ACC112 (cell line): ENCODE measurements around the gene NFIA.

Experiments used
- H2AFZ ChIP-seq: fragments of 200-600 bp; sonication (generic); one replicate; pipeline ENCODE4 v1.6.0; 2017; ENCODE audit warnings: antibody characterized with exemption, low read length; ENCODE audit not compliant: unreplicated experiment
- H3K27ac ChIP-seq: fragments of 200-600 bp; sonication (generic); 2 replicates; pipeline ENCODE4 v1.5.1; 2014; ENCODE audit warnings: low read depth, mild to moderate bottlenecking, antibody characterized with exemption, low read length, moderate library complexity
- H3K27me3 ChIP-seq: fragments of 200-600 bp; sonication (generic); 2 replicates; pipeline ENCODE4 v1.6.1; 2014; ENCODE audit warnings: mild to moderate bottlenecking, antibody characterized with exemption, low read length, moderate library complexity, mixed read lengths; ENCODE audit not compliant: insufficient read depth
- H3K36me3 ChIP-seq: fragments of 200-600 bp; sonication (generic); 2 replicates; pipeline ENCODE4 v1.6.1; 2016; ENCODE audit warnings: mild to moderate bottlenecking, antibody characterized with exemption, low read length, moderate library complexity, mixed read lengths; ENCODE audit not compliant: insufficient read depth
- H3K4me1 ChIP-seq: fragments of 200-600 bp; sonication (generic); one replicate; pipeline ENCODE4 v1.6.1; 2016; ENCODE audit warnings: low read length, mixed read lengths; ENCODE audit not compliant: insufficient read depth, unreplicated experiment, control insufficient read depth
- H3K4me3 ChIP-seq: fragments of 200-600 bp; sonication (generic); 2 replicates; pipeline ENCODE4 v1.5.1; 2014; ENCODE audit warnings: mild to moderate bottlenecking, low read depth, low read length
- H3K79me2 ChIP-seq: fragments of 200-600 bp; sonication (generic); one replicate; pipeline ENCODE4 v1.6.0; 2016; ENCODE audit warnings: low read length; ENCODE audit not compliant: control insufficient read depth, unreplicated experiment, insufficient read depth

The NFIA gene

DNA sequence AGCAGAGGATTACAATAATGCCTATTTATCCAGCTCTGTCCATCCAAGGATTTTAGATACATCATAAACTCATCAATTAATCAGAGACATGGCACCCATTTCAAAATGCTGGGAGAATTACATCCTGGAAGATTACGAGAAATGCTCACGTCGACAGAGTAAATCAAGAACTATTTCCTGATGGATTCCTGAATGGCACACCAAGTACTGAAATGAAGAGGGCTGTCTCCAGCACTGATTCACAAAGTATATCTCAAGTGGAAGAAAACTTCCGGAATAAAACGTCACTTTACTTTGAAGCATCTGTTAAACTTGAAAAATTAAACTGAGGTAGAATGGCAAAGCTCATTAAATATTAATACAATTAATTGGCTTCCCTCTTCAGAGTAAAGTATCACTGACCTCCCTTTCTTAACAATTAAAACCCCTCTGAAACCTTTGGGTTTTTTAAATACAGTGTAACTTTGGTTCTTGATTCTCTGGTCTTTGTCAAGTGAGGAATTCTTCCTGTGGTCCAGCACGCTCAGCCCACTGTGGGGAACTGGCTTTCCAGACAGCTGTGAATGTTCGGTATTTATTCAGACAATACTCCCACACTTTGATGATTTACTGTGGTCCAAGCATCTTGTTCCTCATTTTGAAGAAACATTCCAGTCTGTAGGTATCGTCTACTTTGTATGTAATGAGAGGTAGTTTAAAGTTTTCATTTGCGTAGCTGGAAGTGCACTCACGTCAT is 288.0 kb downstream of the NFIA start:
- H3K4me1 ChIP-seq = no peaks in the 10 kb centered on the region
- no peak overlapping the region for H3K27ac ChIP-seq
- H2AFZ ChIP-seq = no peak overlapping the region
- H3K79me2 ChIP-seq = no peaks in the 10 kb centered on the region
- H3K27me3 ChIP-seq = no peaks in the 10 kb centered on the region
- no peak overlapping the region for H3K4me3 ChIP-seq
- H3K36me3 ChIP-seq = peaks cover 6% of the 10 kb centered on the region; the same call in 1 of the 2 replicates

GRCh38 chr1:61370913-61371279 is 288.5 kb downstream of the NFIA start:
- H3K4me3 ChIP-seq = no peak overlapping the region
- H3K4me1 ChIP-seq = no peaks in the 10 kb centered on the region
- H3K27ac ChIP-seq = no peak overlapping the region
- H3K79me2 ChIP-seq = no peaks in the 10 kb centered on the region
- peaks cover 6% of the 10 kb centered on the region; the same call in 1 of the 2 replicates for H3K36me3 ChIP-seq
- H3K27me3 ChIP-seq = no peaks in the 10 kb centered on the region
- no peak overlapping the region for H2AFZ ChIP-seq

DNA sequence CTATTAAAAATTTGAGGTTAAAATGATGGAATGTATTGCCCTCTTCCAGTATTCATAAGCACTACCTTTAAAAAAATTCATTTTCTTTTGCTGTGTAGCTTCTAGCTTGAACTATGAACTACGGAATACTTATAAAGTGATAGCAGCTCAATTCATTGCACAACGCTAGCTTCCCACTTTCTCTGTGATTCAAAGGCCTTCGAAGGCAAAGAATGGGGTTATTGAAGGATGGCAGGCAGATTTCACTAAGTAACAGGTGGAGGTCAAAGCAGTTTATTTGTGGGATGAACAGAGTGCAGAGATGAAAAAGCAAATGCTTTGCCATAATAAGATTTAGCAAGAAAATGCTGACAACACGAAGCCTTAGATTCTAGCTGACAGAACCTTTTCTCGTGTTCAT is 290.6 kb downstream of the NFIA start:
- no peak overlapping the region for H3K4me3 ChIP-seq
- H3K27ac ChIP-seq = no peak overlapping the region
- H3K27me3 ChIP-seq = no peaks in the 10 kb centered on the region
- H2AFZ ChIP-seq = no peak overlapping the region
- peaks cover 6% of the 10 kb centered on the region; the same call in 1 of the 2 replicates for H3K36me3 ChIP-seq
- no peaks in the 10 kb centered on the region for H3K79me2 ChIP-seq
- no peaks in the 10 kb centered on the region for H3K4me1 ChIP-seq

GRCh38 chr1:61374156-61374555 is 291.8 kb downstream of the NFIA start:
- Histone ChIP-seq H3K4me1 (no peaks in the 10 kb centered on the region), H2AFZ (no peak overlapping the region), H3K4me3 (no peak overlapping the region), H3K79me2 (no peaks in the 10 kb centered on the region), H3K36me3 (peaks cover 6% of the 10 kb centered on the region; the same call in 1 of the 2 replicates), H3K27me3 (no peaks in the 10 kb centered on the region), H3K27ac (no peak overlapping the region)

DNA sequence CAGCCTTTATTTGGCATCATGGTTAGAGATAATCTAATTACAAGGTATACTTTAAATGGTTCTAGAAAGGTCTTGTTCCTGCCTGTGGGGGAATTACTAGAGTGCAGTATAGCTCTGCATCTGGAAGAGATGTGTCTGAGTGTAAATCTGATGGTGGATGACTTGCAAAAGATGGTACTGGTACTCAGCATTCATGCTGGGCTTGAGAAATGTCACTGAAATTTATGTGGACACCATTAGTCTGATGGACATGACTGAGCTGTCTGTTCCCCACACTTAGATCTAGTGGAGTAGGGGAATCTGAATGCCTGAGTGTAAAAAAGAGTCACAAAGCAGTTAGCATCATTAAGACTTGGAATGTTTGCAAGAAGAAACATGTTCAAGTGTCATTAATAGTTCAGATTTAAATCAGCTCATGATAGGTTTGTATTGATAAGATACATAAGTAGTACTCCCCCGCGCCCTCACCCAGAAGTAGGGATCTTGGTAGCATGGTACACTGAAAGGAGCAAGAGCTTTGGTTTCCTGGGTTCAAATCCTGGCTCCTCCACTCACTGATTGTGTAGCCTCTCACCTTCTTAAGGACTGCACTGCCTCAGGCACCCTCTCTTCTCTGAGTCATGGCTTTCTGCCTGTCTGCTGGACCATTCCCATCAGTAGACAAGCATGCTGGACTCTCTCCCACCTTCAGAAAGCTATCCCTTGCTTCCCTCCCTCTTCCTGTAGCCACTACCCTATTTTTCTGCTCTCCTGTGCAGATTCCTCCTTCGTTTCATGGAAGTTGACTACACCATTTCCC is 292.9 kb downstream of the NFIA start:
- H3K36me3 ChIP-seq = peaks cover 6% of the 10 kb centered on the region; the same call in 1 of the 2 replicates
- H3K4me3 ChIP-seq = no peak overlapping the region
- no peaks in the 10 kb centered on the region for H3K27me3 ChIP-seq
- no peaks in the 10 kb centered on the region for H3K4me1 ChIP-seq
- H3K79me2 ChIP-seq = no peaks in the 10 kb centered on the region
- no peak overlapping the region for H3K27ac ChIP-seq
- no peak overlapping the region for H2AFZ ChIP-seq

- H3K27me3 ChIP-seq = no peaks in the 10 kb centered on the region
- H3K4me3 ChIP-seq = no peak overlapping the region
- H3K27ac ChIP-seq = no peak overlapping the region
- no peak overlapping the region for H2AFZ ChIP-seq
- H3K36me3 ChIP-seq = no peaks in the 10 kb centered on the region
- H3K79me2 ChIP-seq = no peaks in the 10 kb centered on the region
- peaks cover under 1% of the 10 kb centered on the region for H3K4me1 ChIP-seq
Observed at GRCh38 chr1:61376151-61376550, 293.8 kb downstream of the NFIA start.

GRCh38 chr1:61377242-61377958 is 295.0 kb downstream of the NFIA start:
- no peaks in the 10 kb centered on the region for H3K79me2 ChIP-seq
- H2AFZ ChIP-seq = no peak overlapping the region
- no peak overlapping the region for H3K27ac ChIP-seq
- H3K4me1 ChIP-seq = peaks cover 12% of the 10 kb centered on the region
- H3K4me3 ChIP-seq = no peak overlapping the region
- no peaks in the 10 kb centered on the region for H3K27me3 ChIP-seq
- H3K36me3 ChIP-seq = no peaks in the 10 kb centered on the region

DNA sequence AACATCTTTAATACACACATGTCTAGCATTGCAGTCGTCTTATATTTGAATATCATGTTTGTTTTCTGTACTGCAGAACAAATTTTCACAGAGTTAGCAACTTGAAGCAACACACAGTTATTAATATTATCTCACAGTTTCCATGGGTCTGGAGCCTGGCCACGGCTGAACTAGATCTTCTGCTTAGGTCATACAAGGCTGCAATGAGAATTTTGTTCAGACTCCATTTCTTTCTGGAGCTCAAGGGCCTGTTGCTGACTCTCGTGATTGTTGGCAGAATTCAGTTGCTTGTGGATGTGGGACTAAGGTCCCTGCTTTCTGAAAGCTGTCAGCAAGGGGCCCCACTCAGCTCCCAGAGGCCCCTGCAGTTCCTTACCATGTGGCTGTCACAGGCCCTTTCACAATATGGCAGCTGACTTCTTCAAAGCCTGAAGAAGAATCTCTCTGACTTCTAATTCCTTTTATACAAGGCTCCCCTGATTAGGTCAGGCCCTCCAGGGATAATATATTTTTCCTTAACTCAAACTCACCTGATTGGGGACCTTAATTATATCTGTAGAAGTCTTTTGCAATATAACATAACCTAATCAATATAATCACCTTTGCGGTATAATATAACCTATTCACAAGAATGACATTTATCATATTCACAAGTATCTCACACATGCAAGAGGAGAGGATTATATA is 296.3 kb downstream of the NFIA start:
- H3K4me3 ChIP-seq = no peak overlapping the region

GRCh38 chr1:61379693-61380092 is 297.3 kb downstream of the NFIA start:
- H3K27ac ChIP-seq = no peak overlapping the region
- H3K79me2 ChIP-seq = no peaks in the 10 kb centered on the region
- no peaks in the 10 kb centered on the region for H3K27me3 ChIP-seq
- H2AFZ ChIP-seq = no peak overlapping the region
- no peak overlapping the region for H3K4me3 ChIP-seq
- H3K36me3 ChIP-seq = peaks cover 3% of the 10 kb centered on the region; the same call in 1 of the 2 replicates
- H3K4me1 ChIP-seq = peaks cover 12% of the 10 kb centered on the region

More for the DNA sequence above, 296.3 kb downstream of the NFIA start:
- Histone ChIP-seq H3K79me2 (no peaks in the 10 kb centered on the region), H2AFZ (no peak overlapping the region), H3K27me3 (no peaks in the 10 kb centered on the region), H3K4me1 (peaks cover 12% of the 10 kb centered on the region), H3K27ac (no peak overlapping the region), H3K36me3 (no peaks in the 10 kb centered on the region)

DNA sequence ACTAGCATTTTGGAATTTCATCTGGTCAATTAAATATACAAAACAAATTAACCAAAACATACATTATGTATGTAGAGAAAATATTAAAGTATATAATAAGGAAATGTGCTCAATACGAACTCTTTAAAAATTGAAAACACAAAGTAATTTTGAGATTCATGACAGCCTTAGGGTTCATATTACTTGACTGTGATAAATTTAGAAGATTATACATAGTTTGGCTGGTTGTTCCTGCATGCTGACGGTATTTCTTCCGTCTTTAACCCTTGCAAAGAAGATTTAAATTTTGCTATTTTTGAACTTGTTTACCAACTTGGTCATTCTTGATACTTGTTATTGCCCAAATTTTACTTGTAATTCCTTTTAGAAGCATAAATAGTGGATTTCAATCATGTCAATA is 298.2 kb downstream of the NFIA start:
- no peaks in the 10 kb centered on the region for H3K79me2 ChIP-seq
- no peak overlapping the region for H3K4me3 ChIP-seq
- peaks cover 12% of the 10 kb centered on the region for H3K4me1 ChIP-seq
- peaks cover 5% of the 10 kb centered on the region; the same call in 1 of the 2 replicates for H3K36me3 ChIP-seq
- no peak overlapping the region for H2AFZ ChIP-seq
- H3K27ac ChIP-seq = no peak overlapping the region
- no peaks in the 10 kb centered on the region for H3K27me3 ChIP-seq
